PC-3 (cell line): ENCODE results near the gene PRAMEF11. TPM values are rescaled to one million over a fixed set of nuclear protein-coding genes. Genes with fewer than 3 reads are reported as not detected.
"Not testable (repeated sequence)": the region's sequence is repeated elsewhere in the genome, so short reads cannot be mapped to it uniquely, and the experiment has no call there.

Experiments used
- ATAC-seq: fragments of 200-7000 bp; cut with Tn5 transposase; 2 replicates; pipeline ENCODE4 v1.9.1; 2020; ENCODE audit warnings: mild to moderate bottlenecking, moderate library complexity
- BruUV-seq: library from RNA; stranded (reverse); fragments of 400-500 nt; replicated peaks from 2 replicates; lab custom pipeline; 2021; lab: Mats Ljungman, UMichigan
- CTCF ChIA-PET: fragments of 300-600 bp; sonication (Branson Sonifier 250); formaldehyde crosslinking; loops from one replicate; lab custom pipeline; 2022; ENCODE audit warnings: antibody characterized with exemption; lab: Charles Lee
- POLR2A ChIA-PET: fragments of 300-600 bp; sonication (Branson Sonifier 250); formaldehyde crosslinking; loops from one replicate; lab custom pipeline; 2022; ENCODE audit warnings: antibody characterized with exemption; ENCODE audit not compliant: unreplicated experiment; lab: Charles Lee
- DNase-seq: peaks from one replicate; pipeline ENCODE4 v3.0.0-alpha.2; 2015
- H2AFZ ChIP-seq: fragments of 300-600 bp; sonication (generic); 2 replicates; pipeline ENCODE4 v1.6.0; 2016; ENCODE audit warnings: antibody characterized with exemption, low read length
- H3F3A ChIP-seq: fragments of 300-600 bp; sonication (generic); one replicate; pipeline ENCODE4 v1.6.0; 2017; ENCODE audit warnings: antibody characterized with exemption, low read length, control low read depth, mild to moderate bottlenecking; ENCODE audit not compliant: unreplicated experiment
- H3K27ac ChIP-seq: fragments of 300-600 bp; sonication (generic); 2 replicates; pipeline ENCODE4 v1.5.1; 2016; ENCODE audit warnings: mild to moderate bottlenecking, low read length
- H3K27me3 ChIP-seq: fragments of 300-600 bp; sonication (generic); 2 replicates; pipeline ENCODE4 v1.6.1; 2016; ENCODE audit warnings: low read length, mixed read lengths
- H3K36me3 ChIP-seq: fragments of 300-600 bp; sonication (generic); 2 replicates; pipeline ENCODE4 v1.6.1; 2016; ENCODE audit warnings: low read depth, mixed run types, low read length, mixed read lengths
- H3K4me1 ChIP-seq: fragments of 300-600 bp; sonication (generic); 2 replicates; pipeline ENCODE4 v1.5.1; 2016; ENCODE audit warnings: low read length; ENCODE audit not compliant: insufficient read depth
- H3K4me2 ChIP-seq: fragments of 300-600 bp; sonication (generic); 2 replicates; pipeline ENCODE4 v1.6.0; 2016; ENCODE audit warnings: low read length
- H3K4me3 ChIP-seq: fragments of 300-600 bp; sonication (generic); 2 replicates; pipeline ENCODE4 v1.5.1; 2016; ENCODE audit warnings: mild to moderate bottlenecking, low read length, mixed read lengths
- H3K79me2 ChIP-seq: fragments of 300-600 bp; sonication (generic); 2 replicates; pipeline ENCODE4 v1.6.1; 2017; ENCODE audit warnings: low read length, mixed read lengths
- H3K9ac ChIP-seq: fragments of 300-600 bp; sonication (generic); 2 replicates; pipeline ENCODE4 v1.6.0; 2016; ENCODE audit warnings: mild to moderate bottlenecking, low read length
- H3K9me2 ChIP-seq: fragments of 300-600 bp; sonication (generic); replicated peaks from 2 replicates; pipeline ENCODE4 v1.6.1; 2016; ENCODE audit warnings: mixed run types, low read length, mixed read lengths
- H3K9me3 ChIP-seq: fragments of 300-600 bp; sonication (generic); 2 replicates; pipeline ENCODE4 v1.6.1; 2016; ENCODE audit warnings: low read length, mixed read lengths
- H4K20me1 ChIP-seq: fragments of 300-600 bp; sonication (generic); 2 replicates; pipeline ENCODE4 v1.6.1; 2016; ENCODE audit warnings: low read length, mixed read lengths
- CTCF ChIP-seq: fragments of 300-600 bp; sonication (generic); conservative IDR thresholded peaks from 2 replicates; pipeline ENCODE4 v1.5.1; 2017; ENCODE audit warnings: antibody characterized with exemption, low read depth, mild to moderate bottlenecking, low read length
- EZH2 ChIP-seq: fragments of 300-600 bp; sonication (generic); IDR thresholded peaks from one replicate; pipeline ENCODE4 v1.6.1; 2017; ENCODE audit warnings: antibody characterized with exemption, mild to moderate bottlenecking, low read length; ENCODE audit not compliant: unreplicated experiment
- EZH2phosphoT487 ChIP-seq: fragments of 300-600 bp; sonication (generic); IDR thresholded peaks from 2 replicates; pipeline ENCODE4 v1.6.1; 2018; ENCODE audit warnings: mild to moderate bottlenecking, antibody characterized with exemption, low read length, borderline replicate concordance
- intact Hi-C: fragments of 100-400 bp; cut with micrococcal nuclease; formaldehyde crosslinking; loops from 2 replicates; pipeline ENCODE4 v1.9.0; 2023
- total RNA-seq: library from RNA; depleted of rRNA; stranded (reverse); fragments of >200 nt; gene quantifications from 2 replicates; pipeline ENCODE4 v1.2.3, GENCODE V29; 2014

Gene PRAMEF11
- total RNA-seq, 1 experiment from 2014 or later = not detected

- POLR2A ChIA-PET = no interaction called here
- Histone ChIP-seq H2AFZ (no peak overlapping the region), H3F3A (no peaks in the 10 kb centered on the region), H3K4me3 (no peak overlapping the region), H3K79me2 (no peaks in the 10 kb centered on the region), H3K9ac (no peak overlapping the region), H3K4me1 (no peaks in the 10 kb centered on the region), H3K36me3 (no peaks in the 10 kb centered on the region), H3K27ac (no peak overlapping the region), H3K27me3 (peaks cover 6% of the 10 kb centered on the region; the same call in 1 of the 2 replicates), H3K4me2 (no peak overlapping the region), H3K9me2 (no peaks in the 10 kb centered on the region), H3K9me3 (no peaks in the 10 kb centered on the region), H4K20me1 (no peaks in the 10 kb centered on the region)
- no TSS peak for BruUV-seq
- intact Hi-C loops = no loop called here
- CTCF ChIA-PET = no interaction called here
- TF ChIP-seq CTCF = no peak
- DNase-seq (no peak), ATAC-seq (no peak)
Observed at GRCh38 chr1:12799730-12800129, 31.5 kb downstream of the PRAMEF11 start.

- Histone ChIP-seq H3K27ac (no peak overlapping the region), H3K79me2 (no peaks in the 10 kb centered on the region), H3K9me2 (no peaks in the 10 kb centered on the region), H3K9ac (no peak overlapping the region), H3F3A (no peaks in the 10 kb centered on the region), H3K4me2 (no peak overlapping the region), H3K36me3 (no peaks in the 10 kb centered on the region), H3K9me3 (no peaks in the 10 kb centered on the region), H3K27me3 (peaks cover 6% of the 10 kb centered on the region; the same call in 1 of the 2 replicates), H2AFZ (no peak overlapping the region), H3K4me1 (no peaks in the 10 kb centered on the region), H4K20me1 (no peaks in the 10 kb centered on the region), H3K4me3 (no peak overlapping the region)
- intact Hi-C loops = no loop called here
- ATAC-seq (no peak), DNase-seq (peak; percentile 7)
- ChIA-PET POLR2A (no interaction called here), CTCF (no interaction called here)
- no TSS peak for BruUV-seq
- TF ChIP-seq EZH2phosphoT487 (no peak), EZH2 (no peak), CTCF (no peak)
Observed at GRCh38 chr1:12798911-12799310, 32.3 kb downstream of the PRAMEF11 start.

GRCh38 chr1:12791097-12791496, 40.1 kb downstream of the PRAMEF11 start, which contains the start of gene PRAMEF1:
Gene PRAMEF1, plus strand, starts transcription at chr1:12791397. Its CDS starts 1,831 bp downstream, at chr1:12793228.
- H3K9me3 ChIP-seq, DNase-seq, ATAC-seq, H3K27me3 ChIP-seq, H4K20me1 ChIP-seq, H3K4me1 ChIP-seq, POLR2A ChIA-PET, H3K36me3 ChIP-seq, BruUV-seq, H3F3A ChIP-seq, H2AFZ ChIP-seq, H3K9ac ChIP-seq, CTCF ChIA-PET, H3K27ac ChIP-seq, H3K9me2 ChIP-seq, intact Hi-C loops, H3K4me2 ChIP-seq, H3K79me2 ChIP-seq, H3K4me3 ChIP-seq: not testable (repeated sequence)

GRCh38 chr1:12784729-12785128, 46.5 kb downstream of the PRAMEF11 start:
- DNase-seq, BruUV-seq, POLR2A ChIA-PET, H3F3A ChIP-seq, H3K79me2 ChIP-seq, H3K4me1 ChIP-seq, H3K4me2 ChIP-seq, intact Hi-C loops, ATAC-seq, H3K27me3 ChIP-seq, H3K9ac ChIP-seq, H3K9me2 ChIP-seq, H3K4me3 ChIP-seq, H3K36me3 ChIP-seq, H3K9me3 ChIP-seq, CTCF ChIA-PET, H2AFZ ChIP-seq, H3K27ac ChIP-seq, H4K20me1 ChIP-seq: not testable (repeated sequence)
